Thyroid gland (tissue), 4 donors: Measurements from ENCODE around the gene SORCS2. TPM values are rescaled to one million over a fixed set of nuclear protein-coding genes. Genes with fewer than 3 reads are reported as not detected.

Experiments used
- DNase-seq, 2 donors: peaks; one replicate each; pipeline ENCODE4 v3.0.0-alpha.2; 2019
- H3K27ac ChIP-seq, 3 donors: fragments of 200-600 bp; sonication (generic); 1 replicate in 2 of 3; 2 replicates in 1 of 3; pipeline ENCODE4 v1.5.1; 2016 to 2019; ENCODE audit warnings: mild to moderate bottlenecking in 1 of 3, moderate library complexity in 1 of 3
- H3K27me3 ChIP-seq: fragments of 200-600 bp; sonication (generic); one replicate; pipeline ENCODE4 v1.5.1; 2019
- H3K36me3 ChIP-seq, 2 donors: fragments of 200-600 bp; sonication (generic); one replicate each; pipeline ENCODE4 v1.5.1; 2016 to 2019
- H3K4me1 ChIP-seq, 2 donors: fragments of 200-600 bp; sonication (generic); one replicate each; pipeline ENCODE4 v1.5.1; 2017 to 2019
- H3K4me3 ChIP-seq, 3 donors: fragments of 200-600 bp; sonication (generic); replicated peaks in 1 of 3; 1 replicate in 2 of 3; 2 replicates in 1 of 3; pipeline ENCODE4 v1.5.1; 2016; ENCODE audit warnings: mild to moderate bottlenecking in 1 of 3
- H3K9me3 ChIP-seq: fragments of 200-600 bp; sonication (generic); one replicate; pipeline ENCODE4 v1.5.1; 2017
- POLR2A ChIP-seq, 2 donors: fragments of 450-650 bp; IDR thresholded peaks; one replicate each; pipeline ENCODE4 v1.6.1; 2017; ENCODE audit warnings: antibody characterized with exemption in 2 of 2, mild to moderate bottlenecking in 2 of 2, moderate library complexity in 1 of 2
- WGBS, 2 donors: methylation state at CpG; one replicate each; pipeline ENCODE4 v1.1.5; 2017; 5-methylcytosine and 5-hydroxymethylcytosine counted together
- intact Hi-C: fragments of 100-400 bp; cut with DNase I; formaldehyde crosslinking; loops from one replicate; pipeline ENCODE4 v1.15.1; 2023
- total RNA-seq, 4 donors: library from RNA; depleted of rRNA; stranded (reverse); fragments of >200 nt; gene quantifications; one replicate each; pipeline ENCODE4 v1.2.3, GENCODE V29; 2016
- TF ChIP-seq, protein P1 (sequence below), 6 experiments: fragments of 200-600 bp in 3 of 6; fragments of 450-650 bp in 3 of 6; sonication (generic) in 3 of 6; IDR thresholded peaks; one replicate each; pipeline ENCODE4 v1.5.1; 2016 to 2019; ENCODE audit warnings: antibody characterized with exemption in 6 of 6, mild to moderate bottlenecking in 2 of 6, inconsistent platforms in 1 of 6, moderate library complexity in 1 of 6

The SORCS2 gene
- total RNA-seq, 4 donors from 2014 or later = 1.7 to 13.6 (median 3.6) TPM

DNA sequence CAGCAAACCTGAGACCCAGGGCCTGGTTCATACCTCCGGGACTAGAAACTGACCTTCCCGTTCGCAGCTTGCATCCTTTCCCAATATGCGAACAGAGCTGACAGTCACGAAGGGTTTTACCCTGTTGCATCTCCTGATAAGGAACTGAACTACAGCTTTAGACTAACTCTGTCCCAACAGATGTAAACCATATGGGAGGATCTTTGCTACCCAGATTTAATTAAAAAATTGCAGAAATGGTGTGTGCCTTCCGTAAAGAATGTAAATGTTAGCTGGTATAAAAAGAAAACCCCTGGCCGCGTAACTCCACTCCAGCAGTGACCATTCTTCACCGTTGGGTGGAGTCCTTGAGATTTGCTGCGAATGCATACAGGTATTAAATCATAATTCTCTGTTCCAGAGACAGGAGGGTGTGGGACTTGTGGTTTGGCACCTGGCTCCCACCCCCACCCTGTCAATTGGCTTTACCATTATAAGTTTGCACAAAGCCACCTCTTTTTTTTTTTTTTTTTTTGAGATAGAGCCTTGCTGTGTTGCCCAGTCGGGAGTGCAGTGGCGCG, 40.6 kb upstream of the SORCS2 start:
- DNase-seq = no peak
- intact Hi-C loops = no loop called here
- Histone ChIP-seq H3K27ac (no peak overlapping the region), H3K9me3 (no peaks in the 10 kb centered on the region), H3K4me3 (no peak overlapping the region), H3K36me3 (no peaks in the 10 kb centered on the region), H3K27me3 (no peaks in the 10 kb centered on the region), H3K4me1 (no peaks in the 10 kb centered on the region)
- WGBS, 2 donors = 87 to 90% methylated on average over 13 of the region's 13 CpGs
- TF ChIP-seq, protein P1, sequence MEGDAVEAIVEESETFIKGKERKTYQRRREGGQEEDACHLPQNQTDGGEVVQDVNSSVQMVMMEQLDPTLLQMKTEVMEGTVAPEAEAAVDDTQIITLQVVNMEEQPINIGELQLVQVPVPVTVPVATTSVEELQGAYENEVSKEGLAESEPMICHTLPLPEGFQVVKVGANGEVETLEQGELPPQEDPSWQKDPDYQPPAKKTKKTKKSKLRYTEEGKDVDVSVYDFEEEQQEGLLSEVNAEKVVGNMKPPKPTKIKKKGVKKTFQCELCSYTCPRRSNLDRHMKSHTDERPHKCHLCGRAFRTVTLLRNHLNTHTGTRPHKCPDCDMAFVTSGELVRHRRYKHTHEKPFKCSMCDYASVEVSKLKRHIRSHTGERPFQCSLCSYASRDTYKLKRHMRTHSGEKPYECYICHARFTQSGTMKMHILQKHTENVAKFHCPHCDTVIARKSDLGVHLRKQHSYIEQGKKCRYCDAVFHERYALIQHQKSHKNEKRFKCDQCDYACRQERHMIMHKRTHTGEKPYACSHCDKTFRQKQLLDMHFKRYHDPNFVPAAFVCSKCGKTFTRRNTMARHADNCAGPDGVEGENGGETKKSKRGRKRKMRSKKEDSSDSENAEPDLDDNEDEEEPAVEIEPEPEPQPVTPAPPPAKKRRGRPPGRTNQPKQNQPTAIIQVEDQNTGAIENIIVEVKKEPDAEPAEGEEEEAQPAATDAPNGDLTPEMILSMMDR (IDR thresholded peaks at IDR 0.05) = no peak
- TF ChIP-seq POLR2A (IDR thresholded peaks at IDR 0.05) = no peak

- intact Hi-C loops = no loop called here
- no peaks in the 10 kb centered on the region for H3K36me3 ChIP-seq
- no peaks in the 10 kb centered on the region for H3K4me1 ChIP-seq
- no peak overlapping the region for H3K27ac ChIP-seq
- no peaks in the 10 kb centered on the region for H3K9me3 ChIP-seq
- TF ChIP-seq, protein P1 (IDR thresholded peaks at IDR 0.05) = no peak
- no peak for TF ChIP-seq POLR2A (IDR thresholded peaks at IDR 0.05)
- WGBS, 2 donors = 97 to 98% methylated on average over 6 to 7 of the region's 7 CpGs
- H3K4me3 ChIP-seq = no peak overlapping the region
- H3K27me3 ChIP-seq = no peaks in the 10 kb centered on the region
- no peak for DNase-seq
Measured at GRCh38 chr4:7153711-7154110, 38.6 kb upstream of the SORCS2 start.

GRCh38 chr4:7154351-7154981, 37.9 kb upstream of the SORCS2 start:
- Histone ChIP-seq H3K4me3 (no peak overlapping the region), H3K27ac (no peak overlapping the region), H3K9me3 (no peaks in the 10 kb centered on the region), H3K4me1 (no peaks in the 10 kb centered on the region), H3K27me3 (no peaks in the 10 kb centered on the region), H3K36me3 (no peaks in the 10 kb centered on the region)
- WGBS, 2 donors = 86 to 91% methylated on average over 11 to 18 of the region's 18 CpGs
- DNase-seq = no peak
- intact Hi-C loops = no loop called here
- no peak for TF ChIP-seq POLR2A (IDR thresholded peaks at IDR 0.05)
- TF ChIP-seq, protein P1 (IDR thresholded peaks at IDR 0.05) = no peak

GRCh38 chr4:7155590-7156071, 36.7 kb upstream of the SORCS2 start:
- H3K27me3 ChIP-seq = no peaks in the 10 kb centered on the region
- no peak overlapping the region for H3K27ac ChIP-seq
- H3K9me3 ChIP-seq = no peaks in the 10 kb centered on the region
- intact Hi-C loops = no loop called here
- no peaks in the 10 kb centered on the region for H3K4me1 ChIP-seq
- TF ChIP-seq, protein P1 (IDR thresholded peaks at IDR 0.05) = no peak
- no peak for TF ChIP-seq POLR2A (IDR thresholded peaks at IDR 0.05)
- no peaks in the 10 kb centered on the region for H3K36me3 ChIP-seq
- H3K4me3 ChIP-seq = no peak overlapping the region
- 81 to 82% methylated on average over 19 of the region's 19 CpGs for WGBS, 2 donors
- no peak for DNase-seq

DNA sequence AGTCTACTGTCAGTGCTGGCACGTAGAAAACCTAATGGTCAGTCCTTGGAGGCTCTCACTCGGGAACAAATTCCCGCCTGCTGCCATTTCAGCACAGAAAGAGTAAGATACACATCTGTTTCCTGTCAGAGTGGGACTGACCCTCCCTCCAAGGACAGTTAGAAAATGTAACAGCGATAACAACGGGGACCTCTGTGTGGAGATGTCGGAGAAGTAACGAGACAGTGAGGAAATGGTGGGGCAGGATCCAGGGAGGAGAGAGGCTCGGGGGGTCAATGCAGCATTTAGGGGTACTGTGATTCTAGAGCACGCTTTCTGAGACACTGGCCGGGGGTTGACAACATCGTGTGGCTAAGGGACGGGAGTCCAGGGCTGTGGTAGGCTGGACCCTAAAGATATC, 36.0 kb upstream of the SORCS2 start:
- DNase-seq = no peak
- TF ChIP-seq, protein P1 (IDR thresholded peaks at IDR 0.05) = no peak
- TF ChIP-seq POLR2A (IDR thresholded peaks at IDR 0.05) = no peak
- Histone ChIP-seq H3K27ac (no peak overlapping the region), H3K4me3 (no peak overlapping the region), H3K4me1 (peaks cover under 1 to 3% of the 10 kb centered on the region in 2 donors), H3K9me3 (no peaks in the 10 kb centered on the region), H3K27me3 (no peaks in the 10 kb centered on the region), H3K36me3 (no peaks in the 10 kb centered on the region)
- 61 to 63% methylated on average over 12 of the region's 12 CpGs for WGBS, 2 donors
- intact Hi-C loops = no loop called here
